Measurements from ENCODE around the gene BARHL1.

The BARHL1 gene

DNA sequence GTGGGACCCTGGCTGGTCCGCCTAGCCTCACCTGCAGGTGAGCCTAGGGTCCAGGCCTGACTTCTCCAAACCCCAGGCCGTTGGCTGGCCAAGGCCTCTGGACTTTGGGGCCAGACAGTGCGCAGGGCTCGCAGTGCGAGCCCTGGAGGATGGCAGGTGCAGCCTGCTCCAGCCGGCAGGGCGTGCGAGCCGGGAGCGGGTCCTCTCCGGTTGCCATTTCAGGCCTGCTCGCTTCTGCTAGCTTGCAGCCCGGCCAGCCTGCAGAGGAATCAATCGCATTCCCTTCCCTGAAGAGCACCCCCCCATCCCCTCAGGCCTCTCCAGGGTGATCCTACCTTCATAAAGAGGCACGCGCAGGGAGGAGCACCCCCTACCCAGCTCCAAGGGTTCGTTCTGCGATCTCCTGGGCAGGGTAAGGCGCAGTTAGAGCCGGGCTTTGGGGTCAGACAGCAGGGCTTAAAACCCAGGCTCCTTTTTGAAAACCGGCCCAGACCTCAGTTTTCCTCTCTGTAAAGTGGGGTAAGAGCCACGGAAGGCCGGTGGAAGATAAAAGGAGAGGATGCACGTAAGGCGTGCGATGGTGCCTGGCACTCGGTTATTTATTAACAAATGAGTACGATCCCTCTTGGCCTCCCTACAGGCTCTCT is 6.2 kb downstream of the BARHL1 start:
- no peak for DNase-seq

DNA sequence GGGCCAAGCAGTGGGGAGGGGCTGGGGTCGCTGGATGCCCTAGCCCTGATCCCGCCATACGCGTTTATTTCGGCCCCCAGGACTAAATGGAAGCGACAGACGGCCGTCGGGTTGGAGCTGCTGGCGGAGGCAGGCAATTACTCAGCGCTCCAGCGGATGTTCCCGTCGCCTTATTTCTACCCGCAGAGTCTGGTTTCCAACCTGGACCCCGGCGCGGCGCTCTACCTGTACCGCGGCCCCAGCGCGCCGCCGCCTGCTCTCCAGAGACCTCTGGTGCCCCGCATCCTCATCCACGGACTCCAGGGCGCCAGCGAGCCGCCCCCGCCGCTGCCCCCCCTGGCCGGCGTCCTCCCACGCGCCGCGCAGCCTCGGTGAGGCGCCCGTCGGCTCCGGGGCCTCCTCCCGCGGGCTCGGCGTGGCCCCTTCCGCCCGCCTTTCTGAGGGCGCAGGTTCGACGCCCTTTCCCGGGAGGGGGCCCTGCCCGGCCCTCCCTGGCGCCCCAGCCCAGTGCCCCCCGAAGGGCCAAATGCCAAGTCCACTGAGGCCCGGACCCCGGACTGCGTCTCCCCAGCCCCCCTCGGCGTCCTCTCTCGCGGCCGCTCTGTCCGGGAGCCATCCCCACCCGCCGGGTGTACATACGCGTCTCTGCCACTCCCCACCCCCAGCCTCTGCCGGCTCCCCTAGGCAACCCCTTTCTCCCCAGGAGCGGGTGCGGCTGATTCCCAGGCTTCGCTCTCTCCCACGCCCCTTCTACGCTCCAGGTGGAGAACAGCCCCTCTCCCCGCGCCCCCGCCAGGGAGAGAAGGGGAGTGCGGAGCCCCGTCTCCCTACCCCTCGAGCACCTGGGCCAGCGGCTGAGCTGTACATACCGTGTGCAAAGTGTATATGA is 7.0 kb downstream of the BARHL1 start:
- no peak for DNase-seq

DNA sequence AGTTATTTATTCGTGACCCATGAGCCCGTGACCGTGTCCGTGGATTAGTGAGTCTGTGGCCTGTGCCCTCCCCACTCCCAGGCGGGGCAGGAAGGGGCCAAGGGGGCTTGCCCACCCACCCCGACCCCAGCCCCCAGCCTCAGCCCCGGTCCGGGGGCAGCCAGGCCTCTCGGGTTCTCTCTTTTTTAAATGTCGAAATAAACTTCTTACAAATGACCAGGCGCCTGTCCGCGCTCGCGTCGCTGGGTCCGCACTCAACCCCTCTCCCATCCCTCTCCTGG is 7.6 kb downstream of the BARHL1 start:
- DNase-seq: no peak

DNA sequence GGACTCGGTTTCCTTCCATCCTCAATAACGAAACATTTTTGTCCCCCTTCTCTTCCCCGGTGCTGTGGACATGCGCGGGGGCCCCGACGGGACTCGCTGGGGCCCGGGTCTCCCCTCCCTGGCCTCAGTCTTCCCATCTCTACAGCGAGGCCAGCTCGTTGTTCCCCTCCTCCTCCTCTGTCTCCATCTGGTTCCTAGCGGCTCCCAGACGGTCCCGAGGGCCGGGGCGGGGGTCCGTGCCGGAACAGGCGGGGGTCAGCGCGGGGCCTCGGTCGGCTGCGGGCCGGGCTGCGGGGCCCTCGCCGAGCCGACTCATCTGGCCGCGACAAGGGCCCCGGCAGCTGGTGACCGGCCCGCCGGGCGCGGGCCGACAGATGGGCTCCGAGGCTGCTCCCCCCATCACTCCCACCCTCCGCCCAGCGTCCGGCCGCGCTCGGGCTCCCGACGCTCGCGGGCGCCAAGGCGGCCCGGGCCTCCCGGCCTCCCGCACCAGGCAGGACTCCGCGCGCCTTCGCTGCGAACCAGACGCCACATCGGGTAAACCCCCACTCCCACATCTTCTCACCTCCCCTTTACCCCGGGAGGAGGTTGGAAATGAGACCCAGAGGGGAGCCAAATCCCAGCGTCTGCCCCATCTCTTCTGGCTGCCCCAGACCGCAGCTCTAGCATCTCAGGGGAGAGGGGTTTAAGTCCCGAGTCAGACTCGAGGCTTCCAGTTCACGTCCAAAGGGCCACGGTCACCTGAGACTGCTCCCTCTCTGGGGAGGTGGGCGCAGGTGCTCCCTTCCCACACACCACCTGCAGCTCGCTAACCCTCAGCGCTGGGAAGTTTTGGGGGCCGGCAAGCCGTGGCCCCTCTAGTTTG is 8.1 kb downstream of the BARHL1 start:
- DNase-seq: no peak

DNA sequence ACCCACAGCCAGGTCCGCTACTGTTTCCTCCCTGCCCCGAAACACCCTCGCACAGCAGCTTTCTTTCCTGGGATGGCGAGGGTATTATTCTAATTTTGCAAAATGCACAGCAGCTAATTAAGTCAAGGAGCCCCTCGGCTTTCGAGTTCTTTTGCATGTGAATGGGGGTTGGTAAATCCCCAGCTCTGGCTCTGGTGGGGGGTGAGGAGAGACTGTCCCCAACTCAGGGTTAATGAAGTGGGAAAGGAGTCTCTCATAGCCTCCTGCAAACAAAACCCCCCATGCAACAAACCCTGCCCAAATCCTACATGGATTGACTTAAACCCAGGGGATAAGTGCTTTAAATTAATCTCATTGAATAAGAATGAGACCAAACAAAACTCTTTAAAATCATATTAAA is 8.8 kb downstream of the BARHL1 start:
- no peak for DNase-seq

DNA sequence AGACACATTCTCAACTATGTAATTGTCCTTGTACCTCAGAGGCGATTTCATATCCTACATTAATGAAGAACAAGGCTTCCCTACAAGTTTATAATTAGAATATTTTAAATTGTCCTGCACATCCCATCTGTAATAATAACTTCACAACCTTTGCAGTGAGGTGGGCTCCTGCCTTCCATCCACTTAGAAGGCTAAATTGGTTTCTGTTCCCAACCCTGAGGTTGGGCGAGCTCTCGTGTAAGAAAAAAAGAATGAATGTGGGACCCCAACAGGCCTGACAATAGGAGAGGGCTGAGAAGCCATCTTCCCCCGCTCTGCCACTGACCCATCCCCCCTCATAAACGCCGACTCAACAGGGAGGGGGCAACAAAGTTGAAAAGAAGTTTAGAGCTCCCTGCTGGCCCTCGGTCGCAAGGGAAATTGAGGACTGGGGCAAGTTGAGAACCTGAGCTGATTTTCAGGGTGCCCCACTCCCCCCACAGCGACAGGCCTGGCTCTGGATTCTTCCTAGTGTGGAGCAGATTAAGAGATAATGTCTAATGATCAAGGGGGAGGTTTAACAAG is 9.4 kb downstream of the BARHL1 start:
- no peak for DNase-seq

DNA sequence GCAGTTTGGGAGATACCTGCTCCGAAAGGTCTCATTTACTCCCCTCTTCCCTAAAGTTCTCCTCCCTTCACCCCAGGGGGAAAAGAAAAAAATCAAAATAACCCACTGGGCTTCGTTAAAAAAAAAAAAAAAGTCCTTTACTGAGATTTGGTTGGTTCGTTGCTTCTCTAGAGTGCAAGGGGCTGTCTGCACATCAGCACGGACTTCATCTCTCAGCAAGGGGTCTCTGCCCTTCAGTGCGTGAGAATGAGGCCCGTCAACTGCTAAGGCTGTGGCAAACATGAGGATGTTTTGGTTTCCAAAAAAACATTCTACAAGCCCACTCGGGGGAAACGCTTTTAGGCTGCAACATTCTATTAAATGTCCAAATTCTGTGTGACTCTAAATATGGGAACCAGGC is 10.0 kb downstream of the BARHL1 start:
- DNase-seq: no peak

DNA sequence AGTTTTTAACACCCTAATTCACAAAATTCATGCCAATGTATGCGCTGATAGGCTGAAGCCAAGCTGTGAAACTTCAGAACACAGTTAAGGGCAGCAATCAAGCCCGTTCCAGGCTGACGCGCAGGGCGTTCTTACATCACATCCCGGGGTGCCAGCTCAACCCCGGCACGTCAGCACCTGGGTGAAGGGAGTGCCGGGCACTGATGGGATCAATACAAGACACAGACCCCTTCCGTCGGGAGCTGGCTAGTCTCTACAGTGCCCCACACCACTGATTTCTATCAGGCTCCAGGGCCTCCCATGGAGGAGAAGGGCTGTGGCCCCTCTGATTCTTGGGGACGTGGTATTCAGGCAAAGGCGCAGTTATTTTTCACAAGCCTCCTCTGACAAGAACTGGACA is 12.0 kb downstream of the BARHL1 start:
- no peak for DNase-seq

DNA sequence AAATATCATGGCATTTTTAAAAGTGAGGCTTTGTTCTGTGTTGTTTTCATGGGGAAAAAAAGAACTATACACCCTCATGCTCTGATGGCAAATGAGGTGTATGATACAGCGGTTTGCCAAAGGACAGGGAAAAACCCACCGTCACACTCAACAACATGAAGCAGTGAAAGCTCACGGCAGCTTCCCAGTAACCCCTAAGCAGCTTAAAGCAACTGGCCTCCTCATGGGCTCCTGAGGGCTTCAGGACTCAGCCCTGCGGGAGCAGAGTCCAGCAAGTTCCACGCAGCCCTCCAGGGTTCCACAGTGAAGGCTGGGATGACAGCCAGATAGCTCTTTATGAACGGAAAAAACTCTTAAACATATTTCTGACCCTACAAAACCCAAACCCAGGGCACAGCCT is 12.9 kb downstream of the BARHL1 start:
- DNase-seq: no peak

DNA sequence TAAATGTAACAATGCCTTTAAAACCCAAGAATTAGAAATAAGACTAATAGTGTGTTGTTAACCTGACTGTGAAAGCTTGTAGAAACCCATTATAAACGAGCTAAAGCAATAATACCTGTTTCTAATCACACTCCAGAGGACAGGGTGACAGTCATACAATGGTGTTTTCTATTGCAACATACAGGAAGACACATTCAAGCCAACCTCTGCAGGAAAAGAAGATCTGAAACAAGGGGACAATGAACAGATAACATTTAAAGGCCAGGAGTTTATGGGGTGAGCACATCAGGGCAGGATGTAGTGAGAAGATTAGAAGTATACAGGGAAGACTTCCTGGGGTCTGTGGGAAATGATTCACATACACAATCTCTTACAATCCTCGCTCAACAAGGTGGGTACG is 13.8 kb downstream of the BARHL1 start:
- DNase-seq: no peak

DNA sequence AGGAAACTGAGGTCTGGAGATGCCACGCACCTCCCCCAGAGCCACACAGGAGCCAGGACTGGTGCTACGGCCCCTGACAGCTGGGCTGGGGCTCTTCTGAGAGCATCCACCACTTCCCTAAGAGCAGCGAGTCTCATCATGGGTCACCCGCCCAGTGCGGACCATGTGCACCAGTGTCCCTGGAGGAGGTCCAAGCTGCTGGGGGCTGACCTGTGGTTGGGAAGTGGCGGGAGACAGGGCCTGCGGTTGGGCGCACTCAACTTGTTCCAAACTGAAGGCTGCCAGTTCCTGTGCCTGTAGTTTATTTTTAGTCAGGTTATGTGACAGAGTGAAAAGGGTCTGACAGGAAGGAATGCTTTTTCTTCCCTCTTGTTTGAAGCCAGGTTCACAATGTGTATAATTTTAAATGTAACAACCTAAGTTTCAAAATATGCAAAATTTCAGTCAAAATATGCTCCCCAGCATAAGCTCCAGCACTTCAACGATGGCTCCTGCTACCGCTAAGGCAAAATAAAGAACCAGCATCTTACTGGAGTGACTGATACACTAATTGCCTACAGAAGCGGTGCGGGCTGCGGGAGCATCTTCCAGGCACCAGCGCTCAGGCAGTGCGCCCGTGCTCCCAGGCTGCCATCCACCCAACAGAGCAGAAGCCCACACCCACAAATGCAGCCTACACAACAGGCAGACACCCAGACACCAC is 14.8 kb downstream of the BARHL1 start:
- no peak for DNase-seq

DNA sequence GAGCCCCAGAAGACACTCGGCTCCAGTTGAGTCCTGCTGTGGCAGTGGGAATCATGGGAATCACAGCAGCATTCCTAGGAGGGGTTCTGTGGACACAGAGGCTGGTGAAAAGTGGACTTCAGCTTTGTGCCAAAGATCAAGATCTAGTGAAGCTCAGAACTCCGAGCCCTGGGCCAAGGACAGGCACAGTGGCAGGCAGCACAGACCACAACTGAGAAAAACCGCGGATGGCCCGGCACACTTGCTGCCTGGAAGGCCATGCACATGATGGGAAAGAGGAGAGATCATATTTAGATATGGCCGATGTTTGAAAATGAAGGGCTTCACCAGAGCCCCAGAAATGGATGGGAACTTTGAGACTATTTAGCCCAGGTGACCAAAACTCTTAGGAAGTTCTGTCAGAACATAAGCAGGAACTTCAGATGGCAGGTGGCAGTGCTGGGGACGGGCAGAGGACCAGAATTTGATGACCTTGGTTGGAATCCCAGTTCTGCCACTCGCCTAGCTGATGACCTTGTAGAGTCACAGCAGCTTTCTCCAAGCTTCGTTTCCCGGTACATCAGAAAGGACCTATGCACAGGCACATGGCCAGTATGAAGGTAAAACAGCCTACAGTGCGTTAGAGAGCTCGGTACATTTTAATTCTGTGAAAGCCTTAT is 18.0 kb downstream of the BARHL1 start:
- no peak for DNase-seq

DNA sequence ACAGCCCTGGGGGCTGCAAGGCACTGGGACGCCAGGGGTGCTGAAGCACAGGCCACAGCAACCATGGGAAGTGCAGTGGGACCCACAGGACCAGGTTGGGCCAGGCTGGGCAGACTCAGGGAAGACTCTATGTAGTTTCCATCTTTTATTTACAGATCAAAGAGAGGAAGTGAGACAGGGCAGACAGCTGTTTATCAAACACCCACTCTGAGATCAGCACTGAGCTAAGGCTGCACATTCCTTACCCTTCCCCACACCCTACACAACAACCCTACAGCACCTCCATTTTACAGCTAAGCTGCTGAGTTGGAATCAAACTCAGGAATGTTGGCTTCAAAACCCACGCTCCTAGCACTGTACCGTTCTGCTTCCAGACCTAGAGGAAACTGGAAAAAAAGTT is 19.8 kb downstream of the BARHL1 start:
- no peak for DNase-seq

DNA sequence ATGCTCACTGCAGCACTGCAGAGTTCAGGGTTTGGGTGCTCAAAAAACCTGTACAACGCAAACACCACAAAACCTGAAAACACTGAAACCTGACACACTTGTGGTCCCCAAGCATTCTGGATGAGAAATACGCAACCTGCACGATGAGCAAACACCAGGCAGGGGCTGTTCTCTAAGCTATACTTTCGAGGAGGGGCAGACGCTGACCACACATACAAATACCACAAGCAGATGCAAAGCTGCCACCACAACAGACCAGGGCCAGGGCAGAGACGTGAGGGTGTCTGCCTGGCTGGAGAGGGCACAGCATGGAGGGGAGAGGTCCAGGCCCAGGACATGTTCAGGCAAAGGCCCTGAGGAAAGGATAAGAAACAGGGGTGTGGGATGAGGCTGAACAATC is 23.0 kb downstream of the BARHL1 start:
- DNase-seq: no peak

DNA sequence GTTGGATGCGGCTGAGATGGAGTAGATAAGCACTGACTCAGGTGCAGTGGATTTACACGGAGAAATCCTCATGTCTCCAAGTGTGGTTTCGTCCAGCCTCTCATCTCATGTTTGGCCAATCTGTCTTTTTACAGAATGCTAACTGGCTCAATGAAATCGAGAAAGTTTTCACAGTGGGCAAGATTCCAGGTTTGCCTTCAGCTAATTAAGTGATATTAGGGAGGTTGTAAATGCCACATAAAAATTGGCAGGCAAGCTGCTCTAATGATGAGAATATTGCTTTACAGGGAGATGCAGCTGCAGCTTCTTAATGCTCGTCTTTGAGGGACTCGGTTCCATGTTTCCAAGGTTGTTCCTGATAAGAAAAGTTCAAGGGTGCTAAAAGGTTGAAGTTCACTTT is 23.7 kb downstream of the BARHL1 start:
- no peak for DNase-seq

DNA sequence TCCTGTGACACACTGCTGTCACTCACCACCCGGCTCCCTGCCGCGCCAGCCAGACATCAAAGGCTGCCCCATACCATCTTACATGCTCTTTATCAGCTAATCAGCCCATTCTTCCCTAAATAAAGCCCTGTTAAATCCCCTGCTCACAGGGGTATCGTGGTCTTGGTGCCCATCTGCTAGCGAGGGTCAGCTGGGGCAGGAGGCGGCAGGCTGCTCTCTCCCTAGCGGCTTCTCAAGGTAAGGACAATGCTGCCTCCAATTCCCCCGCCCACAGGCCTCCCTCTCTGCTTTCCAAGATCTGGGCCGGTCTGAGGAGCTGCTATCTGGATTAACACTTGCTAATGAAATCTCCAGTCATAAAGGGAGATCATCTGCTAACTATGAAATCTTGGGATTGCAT is 26.8 kb downstream of the BARHL1 start:
- no peak for DNase-seq

DNA sequence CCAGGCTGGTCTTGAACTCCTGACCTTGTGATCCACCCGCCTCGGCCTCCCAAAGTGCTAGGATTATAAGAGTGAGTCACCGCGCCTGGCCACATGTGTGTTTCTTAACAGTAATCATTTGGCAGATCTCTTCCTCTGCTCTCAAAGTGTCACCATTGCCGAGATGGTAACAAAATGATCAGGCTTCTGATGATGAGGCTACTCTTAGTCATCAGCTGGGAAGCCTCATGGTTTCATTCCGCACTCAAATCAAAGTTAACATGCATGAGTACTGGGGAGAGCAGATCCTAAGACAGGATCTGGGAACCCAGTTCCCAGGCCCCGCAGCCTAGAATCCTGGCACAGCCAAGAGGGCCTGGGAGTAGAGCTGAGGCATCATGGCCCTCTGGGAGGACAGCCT is 27.4 kb downstream of the BARHL1 start:
- no peak for DNase-seq

DNA sequence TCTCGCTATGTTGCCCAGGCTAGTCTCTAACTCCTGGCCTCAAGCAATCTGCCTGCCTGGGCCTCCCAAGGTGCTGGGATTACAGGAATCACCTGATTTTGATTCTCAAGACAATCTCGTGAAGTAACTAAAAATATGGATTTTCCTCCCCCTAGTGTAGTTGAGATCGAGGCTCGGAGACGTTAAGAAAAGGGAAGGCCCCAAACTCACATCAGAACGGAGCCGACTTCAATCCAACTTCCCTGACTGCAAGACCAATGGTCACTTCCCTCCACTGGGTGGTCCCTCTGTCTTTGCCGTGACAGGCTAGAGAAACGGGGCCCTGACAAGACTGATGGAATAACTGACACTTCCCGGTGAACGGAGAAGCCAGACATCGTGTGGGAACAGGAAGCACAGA is 28.3 kb downstream of the BARHL1 start:
- DNase-seq: no peak

DNA sequence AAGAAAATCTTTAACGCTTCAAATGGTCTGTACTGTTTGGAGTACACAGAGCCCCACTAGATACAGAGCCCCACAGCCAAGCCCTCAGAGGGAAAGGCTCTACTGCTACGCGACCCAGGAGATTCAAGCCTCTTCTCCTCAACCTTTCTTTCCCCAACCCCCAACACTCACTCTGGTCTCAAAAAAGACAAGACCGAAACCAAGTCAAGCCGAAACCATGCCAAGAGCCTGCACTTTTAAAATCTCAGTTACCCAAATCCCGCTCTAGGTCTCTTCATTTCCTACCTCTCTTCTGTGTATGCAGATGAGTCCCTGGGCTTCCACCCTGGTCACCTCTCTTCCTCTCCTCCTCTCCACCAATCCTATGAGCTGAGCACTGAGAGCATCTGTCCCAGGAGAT is 31.9 kb downstream of the BARHL1 start:
- DNase-seq: no peak

DNA sequence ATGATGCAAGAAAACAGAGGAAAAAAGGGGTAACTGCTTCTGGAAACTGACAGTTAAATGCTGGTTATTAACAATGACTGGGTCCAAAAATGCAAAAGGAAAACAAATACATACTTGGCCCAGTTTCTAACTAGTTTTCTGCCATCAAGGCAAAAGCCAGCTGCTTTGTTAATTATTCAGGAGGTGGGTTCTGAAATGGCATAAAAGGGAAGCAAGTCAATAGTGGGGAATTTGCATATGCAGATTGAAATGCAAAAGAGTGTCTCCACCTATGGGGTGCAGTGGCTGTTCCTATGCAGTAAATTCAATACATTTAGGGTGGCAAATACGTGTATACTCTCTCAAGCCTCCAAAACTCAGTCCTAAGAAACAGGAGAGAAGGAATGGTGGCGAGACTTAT is 33.4 kb downstream of the BARHL1 start:
- DNase-seq: no peak

DNA sequence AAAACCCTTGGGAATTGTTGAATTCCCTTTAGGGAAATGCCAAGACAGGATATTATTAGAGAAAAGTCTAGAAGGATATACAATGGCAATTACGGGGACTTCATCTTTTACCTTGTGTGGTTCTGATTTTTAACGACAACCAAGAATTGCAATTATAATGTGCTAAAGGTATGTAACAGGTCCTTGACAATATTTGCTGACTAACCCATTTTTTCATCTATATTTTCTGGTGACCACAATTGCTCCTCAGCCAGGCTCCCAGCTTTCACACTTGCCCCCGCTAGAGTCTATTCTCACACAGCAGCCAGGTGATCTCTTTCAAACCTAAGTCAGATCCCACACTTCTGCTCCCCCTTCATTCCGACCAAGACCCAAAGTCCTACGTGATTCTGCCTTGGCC is 34.3 kb downstream of the BARHL1 start:
- DNase-seq: no peak

DNA sequence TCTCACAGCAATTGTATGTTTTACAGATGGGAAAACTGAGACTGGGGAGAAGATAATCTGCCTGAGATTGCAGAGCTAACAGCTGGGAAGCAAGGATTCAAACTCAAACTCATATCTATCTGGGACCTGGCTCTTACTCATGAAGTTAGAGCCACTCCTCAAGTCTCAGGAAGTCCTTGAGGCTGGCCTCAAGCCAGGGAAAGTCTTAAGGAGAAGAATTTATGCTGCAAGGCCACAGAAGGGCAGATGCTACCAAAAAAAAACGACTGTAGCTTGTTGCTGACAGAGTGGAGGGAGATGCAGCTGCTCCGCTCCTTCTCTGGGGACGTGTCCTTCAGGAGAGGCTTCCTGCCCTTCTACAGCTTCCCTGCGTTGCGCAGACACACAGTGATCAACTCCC is 39.8 kb downstream of the BARHL1 start:
- DNase-seq: no peak
